ENCODE measurements around the gene SOX9.
A peak's percentile ranks its signal among the peaks of the same experiment; 100 is the strongest.

Gene SOX9

GRCh38 chr17:72120642-72121163, at the start of gene SOX9:
TSS of gene SOX9 (plus strand) at chr17:72121020. CDS start at chr17:72121392, 372 bp downstream.
- peak; percentile 97 for DNase-seq (ENCODE audit: low spot score)

DNA sequence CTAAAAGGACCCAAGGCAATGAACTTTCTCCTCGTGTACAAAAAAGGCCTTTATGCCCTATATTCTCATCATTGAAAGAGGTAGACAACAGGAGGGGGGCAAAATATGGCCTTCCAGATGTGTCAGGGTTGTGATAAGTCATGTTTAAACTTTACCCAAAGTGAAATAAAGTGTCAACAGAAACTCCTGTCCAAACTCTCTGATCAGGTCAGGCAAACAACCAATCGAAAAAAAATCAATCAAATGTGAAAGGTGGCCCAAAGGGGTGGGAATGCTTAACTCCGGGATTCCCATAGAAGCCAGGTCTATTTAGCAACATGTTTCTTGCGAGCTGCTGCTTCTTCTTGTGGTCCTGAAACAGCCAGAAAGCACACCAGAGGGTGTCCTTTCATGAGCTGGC, 49.5 kb upstream of the SOX9 start:
- DNase-seq (ENCODE audit: low spot score): no peak

DNA sequence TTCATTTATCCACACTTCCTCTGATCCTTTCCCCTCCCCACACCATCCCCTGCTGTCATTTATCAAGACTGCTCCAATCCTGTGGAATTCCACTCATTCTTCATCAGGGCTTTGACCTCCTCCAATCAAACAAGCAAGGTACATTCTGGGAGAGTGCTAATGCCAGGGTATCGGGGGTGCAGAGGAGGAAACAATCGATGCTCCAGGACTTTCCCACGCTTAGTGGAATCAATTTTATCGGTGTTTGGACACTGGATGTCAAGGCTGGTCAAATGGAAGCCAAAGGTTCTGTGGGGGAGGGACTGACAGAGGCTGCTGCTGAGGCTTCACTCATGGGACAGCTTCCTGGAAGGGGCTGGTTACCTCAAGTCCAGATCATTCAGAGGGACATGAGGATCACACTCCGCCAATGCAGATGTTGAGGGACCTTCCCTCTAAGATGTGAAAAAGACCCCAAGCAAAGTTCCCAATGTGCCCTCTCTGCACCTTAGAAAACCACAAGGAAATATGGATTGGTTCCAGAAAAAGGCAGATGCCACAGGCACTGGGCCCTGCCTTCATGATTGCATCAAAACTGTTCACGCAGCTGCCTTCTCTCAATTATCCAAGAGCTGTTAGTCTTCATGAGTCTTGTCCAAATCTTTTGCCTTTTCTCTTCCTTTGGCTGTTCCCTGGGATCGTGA, 44.7 kb upstream of the SOX9 start:
- no peak for DNase-seq (ENCODE audit: low spot score)

GRCh38 chr17:72076678-72077030, 44.2 kb upstream of the SOX9 start:
- no peak for DNase-seq (ENCODE audit: low spot score)

DNA sequence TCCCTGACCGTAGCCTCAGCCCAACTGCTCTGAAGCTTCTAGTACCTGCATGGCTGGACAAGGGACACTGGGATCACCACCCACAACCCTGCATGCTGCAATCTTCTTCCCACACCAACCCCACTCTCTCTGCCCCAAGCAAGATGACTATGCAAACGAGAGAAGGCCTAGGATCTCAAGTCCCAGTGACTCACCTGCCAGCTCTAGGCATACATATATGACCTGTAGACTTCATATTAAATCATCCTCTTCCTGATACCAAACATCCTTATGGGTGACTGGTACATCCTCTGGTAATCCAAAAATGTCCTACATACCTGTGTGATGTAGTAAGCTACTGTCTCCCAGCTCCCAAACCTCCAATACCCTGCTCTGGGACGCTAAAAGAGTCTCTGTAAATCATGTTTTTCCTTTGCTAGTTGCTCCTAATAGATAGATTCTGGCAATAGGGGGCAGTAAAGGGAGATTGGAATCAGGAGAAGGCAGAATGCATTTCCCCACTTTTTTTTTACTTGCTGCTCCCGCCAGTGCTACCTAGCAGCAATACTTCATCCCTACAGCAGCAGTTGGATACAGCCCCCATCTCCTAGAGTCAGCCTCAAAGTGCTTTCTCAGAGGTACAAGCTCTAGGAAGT, 43.4 kb upstream of the SOX9 start:
- DNase-seq (ENCODE audit: low spot score): no peak

DNA sequence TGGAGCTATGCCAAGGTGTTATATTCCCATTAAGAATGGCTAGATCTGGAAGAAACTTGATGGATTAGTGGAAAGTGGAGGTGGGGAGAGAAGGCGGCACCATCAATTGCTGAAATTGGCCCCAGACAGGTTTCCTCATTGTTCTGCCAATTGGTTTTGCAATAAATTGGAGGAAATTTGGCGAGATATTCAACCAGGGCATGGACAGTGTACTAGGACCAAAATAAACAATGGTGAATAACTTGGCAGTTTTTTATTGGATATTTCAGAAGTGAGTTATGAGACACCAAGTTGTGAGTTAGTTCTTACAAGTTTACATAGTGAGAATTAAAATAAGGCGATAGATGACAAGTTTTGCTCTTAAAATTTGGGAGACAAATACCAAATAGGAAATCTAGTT, 41.1 kb upstream of the SOX9 start:
- DNase-seq (ENCODE audit: low spot score): no peak

DNA sequence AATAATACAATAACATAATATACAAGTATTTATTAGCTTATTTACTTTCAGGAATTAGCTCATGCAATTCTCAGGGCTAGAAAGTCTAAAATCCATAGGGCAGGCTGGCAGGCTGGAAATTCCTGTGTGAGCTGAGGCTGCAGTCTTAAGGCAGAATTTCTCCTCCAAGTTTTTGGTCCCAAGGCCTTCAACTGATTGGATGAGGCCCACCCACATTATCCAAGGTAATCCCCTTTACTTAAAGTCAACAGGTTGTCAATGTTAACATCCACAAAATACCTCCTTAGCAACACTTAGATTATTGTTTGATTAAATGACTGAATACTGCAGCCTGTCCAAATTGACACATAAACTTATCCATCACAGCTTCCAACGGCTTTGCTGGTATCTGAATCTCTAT, 32.9 kb upstream of the SOX9 start:
- no peak for DNase-seq (ENCODE audit: low spot score)

- DNase-seq (ENCODE audit: low spot score): no peak
Observed at GRCh38 chr17:72089453-72089987, 31.3 kb upstream of the SOX9 start.

GRCh38 chr17:72090108-72090507, 30.7 kb upstream of the SOX9 start:
- no peak for DNase-seq (ENCODE audit: low spot score)

DNA sequence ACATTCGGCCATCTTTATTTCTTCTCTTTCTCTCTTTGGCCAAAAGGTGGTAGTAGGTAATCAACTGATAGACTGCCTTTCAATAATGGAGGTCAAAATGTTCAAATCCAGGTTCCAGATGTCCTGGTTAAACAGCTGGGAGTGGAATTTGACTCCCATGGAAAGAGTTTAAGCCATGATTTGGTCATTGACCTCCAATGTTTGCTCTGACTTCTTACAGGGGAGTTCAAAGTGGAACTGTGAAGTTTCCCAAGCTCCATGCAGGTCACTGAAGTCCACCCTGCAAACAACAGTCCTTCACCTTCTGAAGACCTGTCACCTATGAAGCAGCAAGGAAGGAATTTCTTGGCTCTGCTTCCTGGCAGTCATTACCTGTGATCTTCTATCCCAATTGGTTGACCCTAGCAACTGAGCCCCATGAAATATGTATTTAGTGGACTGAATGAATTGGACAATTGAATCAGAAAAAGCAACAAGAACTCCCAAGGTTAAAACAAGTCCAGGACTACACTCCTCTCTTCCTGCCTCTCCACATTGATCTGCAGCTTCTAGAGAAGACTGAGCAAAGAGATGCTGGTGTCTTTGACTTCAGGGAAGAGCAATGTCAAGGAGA, 28.0 kb upstream of the SOX9 start:
- DNase-seq (ENCODE audit: low spot score): no peak

GRCh38 chr17:72093707-72094106, 27.1 kb upstream of the SOX9 start:
- DNase-seq (ENCODE audit: low spot score): no peak

GRCh38 chr17:72095316-72095715, 25.5 kb upstream of the SOX9 start:
- no peak for DNase-seq (ENCODE audit: low spot score)

- DNase-seq (ENCODE audit: low spot score): no peak
Observed at GRCh38 chr17:72097144-72097543, 23.7 kb upstream of the SOX9 start.

- peak; percentile 26 for DNase-seq (ENCODE audit: low spot score)
Observed at GRCh38 chr17:72099919-72100318, 20.9 kb upstream of the SOX9 start.

DNA sequence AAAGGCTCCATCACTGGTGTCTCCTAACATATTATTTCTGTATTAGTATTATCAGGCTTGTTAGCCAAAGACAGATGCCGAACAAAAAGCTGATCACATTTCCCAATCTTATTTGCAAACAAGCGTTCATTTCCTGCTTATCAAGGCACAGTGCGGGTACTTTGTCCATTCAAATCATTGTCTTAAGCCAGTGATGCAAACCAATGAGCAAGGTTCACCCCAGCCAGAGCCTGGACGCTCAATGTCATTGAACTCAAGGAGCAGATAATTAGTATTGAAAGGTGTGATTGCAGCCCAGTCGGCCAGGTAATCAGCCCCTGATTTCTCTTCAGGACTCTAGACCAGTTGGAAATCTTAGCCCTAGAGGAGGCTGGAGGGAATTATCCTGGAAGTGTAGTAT, 20.4 kb upstream of the SOX9 start:
- DNase-seq (ENCODE audit: low spot score): no peak

GRCh38 chr17:72101526-72101925, 19.3 kb upstream of the SOX9 start:
- DNase-seq (ENCODE audit: low spot score): no peak

GRCh38 chr17:72102366-72102765, 18.5 kb upstream of the SOX9 start:
- DNase-seq (ENCODE audit: low spot score): no peak

DNA sequence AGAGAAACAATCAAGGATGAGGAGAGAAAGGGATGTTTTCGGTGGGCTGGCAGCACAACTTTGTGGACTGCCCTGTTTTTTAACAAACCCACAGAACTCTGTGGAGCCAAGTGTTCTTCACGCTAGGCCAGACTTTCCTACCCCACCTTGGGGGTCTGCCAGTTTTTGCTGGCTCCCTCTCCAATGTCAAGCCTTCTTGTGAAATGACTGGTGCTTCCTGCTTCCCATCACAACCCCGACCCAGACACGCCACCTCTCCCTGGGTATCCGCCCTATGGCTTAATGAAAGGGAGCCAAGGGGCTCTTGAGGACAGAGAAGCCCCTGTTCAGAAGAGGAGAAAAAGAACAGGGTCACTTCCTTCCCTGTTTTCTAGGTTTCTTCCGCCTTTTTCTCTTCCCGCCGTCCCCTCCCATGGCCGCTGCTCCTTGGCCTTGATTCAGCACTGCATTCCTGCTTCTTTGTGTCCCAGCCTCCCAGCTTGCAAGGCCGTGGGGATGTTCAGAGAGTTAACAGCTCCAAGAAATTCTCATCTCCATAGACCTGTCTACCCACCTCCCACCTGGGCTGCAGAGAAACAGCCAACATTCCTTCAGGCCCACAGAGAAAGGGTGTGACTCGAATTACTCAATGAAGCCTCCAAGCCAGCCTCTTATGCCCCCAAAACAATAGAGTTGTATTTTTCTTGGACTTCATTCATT, 16.5 kb upstream of the SOX9 start:
- no peak for DNase-seq (ENCODE audit: low spot score)

DNA sequence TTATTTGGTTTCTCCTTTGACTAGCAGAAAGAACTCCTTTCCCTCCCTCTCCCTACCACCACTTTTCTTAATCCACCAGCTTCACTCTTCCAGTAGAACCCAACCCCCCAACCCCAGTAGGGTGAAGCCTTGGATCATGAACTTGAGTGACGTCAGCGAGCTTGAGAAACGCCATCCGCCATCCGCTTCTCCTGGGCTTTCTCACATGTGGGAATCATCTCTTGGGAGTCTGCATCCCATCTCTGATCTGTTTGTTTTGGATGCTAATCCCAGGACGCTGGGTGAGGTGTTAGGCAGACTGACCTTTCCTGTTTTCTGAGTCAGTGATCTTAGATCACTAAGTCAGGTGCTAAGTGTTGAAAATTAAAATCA, 16.0 kb upstream of the SOX9 start:
- DNase-seq (ENCODE audit: low spot score): no peak

- DNase-seq (ENCODE audit: low spot score): no peak
Observed at GRCh38 chr17:72107100-72107499, 13.7 kb upstream of the SOX9 start.

DNA sequence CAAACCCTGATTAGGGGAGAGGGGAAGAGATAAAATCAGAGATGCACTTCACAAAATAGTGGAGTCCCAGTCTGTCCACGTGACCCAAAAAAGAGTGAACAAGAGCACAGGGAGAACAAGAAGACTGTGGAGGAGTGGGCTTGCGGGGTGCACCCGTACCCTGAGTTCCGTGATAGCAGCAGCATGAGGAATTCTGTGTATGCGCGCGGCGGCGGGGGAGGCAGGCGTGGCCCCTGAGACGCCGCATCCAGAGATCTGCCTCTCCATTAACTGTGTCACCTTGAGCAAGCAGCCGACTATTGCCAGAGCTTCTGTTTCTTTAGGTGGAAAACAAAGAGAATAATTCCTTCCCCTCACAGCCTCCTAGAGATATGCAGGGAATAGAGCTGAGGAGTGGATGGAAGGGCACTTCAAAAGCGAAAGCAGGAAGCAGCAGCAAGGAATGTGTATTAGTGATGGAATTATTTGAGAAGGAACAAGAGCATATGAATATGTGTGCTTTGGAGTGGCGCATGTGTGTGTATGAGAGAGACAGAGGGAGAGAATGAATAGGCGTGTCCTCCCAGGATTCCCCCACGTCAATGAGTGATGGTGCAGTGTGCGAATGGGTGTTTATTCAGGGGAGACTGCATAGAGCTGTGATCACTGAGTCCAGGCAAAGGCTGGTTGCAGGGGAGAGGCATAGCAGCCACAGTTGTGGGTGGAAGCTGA, 10.4 kb upstream of the SOX9 start:
- DNase-seq (ENCODE audit: low spot score): peak; percentile 12

GRCh38 chr17:72110942-72111318, 9.9 kb upstream of the SOX9 start:
- DNase-seq (ENCODE audit: low spot score): no peak

Measured in AG08395 (cell line).